HepG2 (cell line): ENCODE measurements around the gene SIRT6. TPM values are rescaled to one million over a fixed set of nuclear protein-coding genes. Genes with fewer than 3 reads are reported as not detected.

ENCODE experiments used
- BHLHE40 ChIP-seq: IDR thresholded peaks from 2 replicates; pipeline ENCODE4 v1.6.1; 2011; ENCODE audit warnings: low read length, improper control_type of control experiment
- CREB1 ChIP-seq, 2 experiments: fragments of 450-650 bp in 1 of 2; IDR thresholded peaks; 2 replicates each; pipeline ENCODE4 v1.6.1; 2016 to 2017; ENCODE audit warnings: control low read depth in 1 of 2, mild to moderate bottlenecking in 1 of 2, missing compliant biosample characterization in 1 of 2, missing genetic modification characterization in 1 of 2
- DPF2 ChIP-seq: sonication (generic); formaldehyde crosslinking; IDR thresholded peaks from 2 replicates; pipeline ENCODE4 v1.4.0; 2020; ENCODE audit warnings: mild to moderate bottlenecking, low read depth, missing genetic modification reagents, borderline replicate concordance
- ELF1 ChIP-seq: sonication (generic); formaldehyde crosslinking; IDR thresholded peaks from 2 replicates; pipeline ENCODE4 v1.4.0; 2020; ENCODE audit warnings: missing genetic modification reagents
- GTF3A ChIP-seq: sonication (generic); formaldehyde crosslinking; conservative IDR thresholded peaks from 2 replicates; pipeline ENCODE4 v1.4.0; 2020; ENCODE audit warnings: mild to moderate bottlenecking, missing genetic modification reagents
- HNRNPUL1 ChIP-seq: fragments of 200-400 bp; formaldehyde crosslinking; IDR thresholded peaks from 2 replicates; pipeline ENCODE4 v1.6.1; 2017; ENCODE audit warnings: low read depth, mild to moderate bottlenecking, low read length, moderate library complexity
- NBN ChIP-seq: fragments of 450-650 bp; conservative IDR thresholded peaks from 2 replicates; pipeline ENCODE4 v1.6.1; 2017
- REL ChIP-seq: sonication (generic); formaldehyde crosslinking; conservative IDR thresholded peaks from 2 replicates; pipeline ENCODE4 v1.8.0; 2022; ENCODE audit warnings: mild to moderate bottlenecking, missing genetic modification reagents, moderate library complexity
- SAP130 ChIP-seq: IDR thresholded peaks from 2 replicates; pipeline ENCODE4 v1.6.1; 2016; ENCODE audit warnings: low read depth
- TSC22D2 ChIP-seq: sonication (generic); formaldehyde crosslinking; IDR thresholded peaks from 2 replicates; pipeline ENCODE4 v1.5.1; 2020; ENCODE audit warnings: missing genetic modification reagents, mild to moderate bottlenecking, borderline replicate concordance
- UBTF ChIP-seq: sonication (generic); formaldehyde crosslinking; IDR thresholded peaks from 2 replicates; pipeline ENCODE4 v1.4.0; 2020; ENCODE audit warnings: mild to moderate bottlenecking, missing genetic modification reagents
- YY1 ChIP-seq: IDR thresholded peaks from 2 replicates; pipeline ENCODE4 v1.6.1; 2011; ENCODE audit warnings: low read length, low read depth, moderate library complexity, mild to moderate bottlenecking; ENCODE audit not compliant: insufficient read depth, insufficient replicate concordance
- ZKSCAN5 ChIP-seq: sonication (generic); formaldehyde crosslinking; IDR thresholded peaks from 2 replicates; pipeline ENCODE4 v1.5.1; 2020; ENCODE audit warnings: mild to moderate bottlenecking, missing genetic modification reagents
- ZNF230 ChIP-seq: sonication (generic); formaldehyde crosslinking; IDR thresholded peaks from 2 replicates; pipeline ENCODE4 v1.4.0; 2020; ENCODE audit warnings: mild to moderate bottlenecking, missing genetic modification reagents
- ZNF292 ChIP-seq: sonication (generic); formaldehyde crosslinking; IDR thresholded peaks from 2 replicates; pipeline ENCODE4 v1.8.1; 2022; ENCODE audit warnings: mild to moderate bottlenecking, low read depth, missing genetic modification reagents, borderline replicate concordance
- ZNF646 ChIP-seq: sonication (generic); formaldehyde crosslinking; IDR thresholded peaks from 2 replicates; pipeline ENCODE4 v1.9.0; 2021; ENCODE audit warnings: mild to moderate bottlenecking, missing genetic modification reagents
- ZNF710 ChIP-seq: sonication (generic); formaldehyde crosslinking; IDR thresholded peaks from 2 replicates; pipeline ENCODE4 v1.5.0; 2020; ENCODE audit warnings: mild to moderate bottlenecking, missing genetic modification reagents, borderline replicate concordance
- ZSCAN21 ChIP-seq: sonication (generic); formaldehyde crosslinking; IDR thresholded peaks from 2 replicates; pipeline ENCODE4 v1.8.0; 2022; ENCODE audit warnings: mild to moderate bottlenecking, missing genetic modification reagents, moderate library complexity, borderline replicate concordance
- polyA plus RNA-seq, 8 experiments: library from polyadenylated mRNA; depleted of rRNA in 3 of 8; stranded (reverse) in 7 of 8; unstranded in 1 of 8; fragments of >200 nt; fragmentation: Illumina TruSeq in 4 of 8; extraction: Trizol in 4 of 8; gene quantifications; 2 replicates each; pipeline versions ENCODE4 v1.2.1 to v1.2.3, GENCODE V29; 2011 to 2016; ENCODE audit warnings: low read depth in 4 of 8, missing spikeins in 1 of 8, mixed read lengths in 1 of 8; ENCODE audit not compliant: insufficient read depth in 1 of 8
- total RNA-seq, 5 experiments: library from RNA; depleted of rRNA; stranded (reverse); fragments of >200 nt; fragmentation: Illumina TruSeq; extraction: Trizol; gene quantifications; 2 replicates each; pipeline ENCODE4 v1.2.3, GENCODE V29; 2016; ENCODE audit warnings: low read depth in 1 of 5

Gene SIRT6
- total and polyA plus RNA-seq, 2 of the 13 experiments (the other 11 are each of a cell fraction or from before 2014, with no cell fraction given) = 11.0 to 18.4 TPM

- no peak for TF ChIP-seq ZNF292 (CRISPR knock-in tag)
- TF ChIP-seq ZNF646 (CRISPR knock-in tag) = no peak; the same call in 1 of the 2 replicates
- TF ChIP-seq NBN = no peak
- no peak for TF ChIP-seq GTF3A
- no peak for TF ChIP-seq BHLHE40
- no peak for TF ChIP-seq HNRNPUL1
- no peak for TF ChIP-seq REL
- peak; percentile 65 for TF ChIP-seq UBTF (CRISPR knock-in tag)
- peak; percentile 47; the same call in 1 of the 2 replicates for TF ChIP-seq TSC22D2
- TF ChIP-seq ZNF230 (CRISPR knock-in tag) = no peak
- TF ChIP-seq SAP130 (CRISPR knock-in tag) = peak; percentile 95
- TF ChIP-seq ELF1 (CRISPR knock-in tag) = peak; percentile 96
- 0 out of 2 replicates have a peak, but pooled peaks have one; percentile 27 for TF ChIP-seq ZNF710 (CRISPR knock-in tag)
- no peak for TF ChIP-seq DPF2 (CRISPR knock-in tag)
- TF ChIP-seq ZSCAN21 (CRISPR knock-in tag) = peak; percentile 41; the same call in 1 of the 2 replicates
- TF ChIP-seq YY1 = peak; percentile 90
- TF ChIP-seq ZKSCAN5 (CRISPR knock-in tag) = no peak
- peak; percentile 64 for TF ChIP-seq CREB1 (IDR thresholded peaks at IDR 0.05)
- peak; percentile 91 for TF ChIP-seq CREB1 (CRISPR knock-in tag; IDR thresholded peaks at IDR 0.05)
Observed at GRCh38 chr19:4182084-4182810, at the start of gene SIRT6, which contains the start of gene ANKRD24 (continued).
